UCSD-AML1 (cell line): ENCODE data around the gene ARSD.

Source experiments
- DNase-seq: peaks from one replicate; lab custom pipeline; 2025; ENCODE audit not compliant: unreplicated experiment; lab: John Stamatoyannopoulos, UW

ARSD gene

DNA sequence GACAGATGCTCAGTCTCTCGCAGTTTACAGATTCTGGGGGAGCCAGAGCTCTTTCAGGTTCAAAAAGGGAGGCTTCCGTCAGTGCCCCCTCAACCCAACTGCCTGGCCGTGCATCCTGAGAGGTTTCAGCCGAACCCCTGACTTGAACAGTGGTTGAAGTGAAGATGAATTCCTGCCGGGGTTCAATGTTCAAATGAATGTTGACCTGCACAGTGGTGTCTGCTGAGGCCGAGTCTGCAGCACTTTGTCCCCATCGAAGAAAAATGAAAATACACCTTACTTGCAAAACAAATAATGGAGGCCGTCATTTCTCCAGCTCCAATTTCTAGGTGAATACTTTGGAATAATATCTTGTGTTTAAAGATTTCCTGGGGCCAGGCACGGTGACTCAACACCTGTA, 66.7 kb downstream of the ARSD start:
- DNase-seq: no peak

GRCh38 chrX:2859197-2859797, 69.8 kb downstream of the ARSD start:
- DNase-seq: no peak

GRCh38 chrX:2857566-2857965, 71.6 kb downstream of the ARSD start:
- DNase-seq: no peak

DNA sequence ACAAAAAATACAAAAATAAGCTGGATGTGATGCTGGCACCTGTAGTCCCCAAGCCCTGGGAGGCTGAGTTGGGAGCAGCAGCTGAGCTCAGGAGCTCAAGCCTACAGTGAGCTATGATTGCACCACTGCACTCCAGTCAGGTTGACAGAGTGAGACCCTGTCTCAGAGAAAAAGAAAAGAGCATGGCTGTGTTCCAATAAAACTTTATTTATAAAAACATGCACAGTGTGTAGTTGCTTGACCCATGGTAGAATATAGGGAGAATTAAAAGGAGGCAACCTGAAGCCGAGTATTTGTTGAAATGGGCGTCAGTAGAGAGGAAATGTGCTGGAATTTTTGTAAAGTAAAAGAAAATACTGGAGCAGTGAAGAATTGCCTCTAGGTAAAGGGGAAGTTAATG, 73.4 kb downstream of the ARSD start:
- DNase-seq: no peak

DNA sequence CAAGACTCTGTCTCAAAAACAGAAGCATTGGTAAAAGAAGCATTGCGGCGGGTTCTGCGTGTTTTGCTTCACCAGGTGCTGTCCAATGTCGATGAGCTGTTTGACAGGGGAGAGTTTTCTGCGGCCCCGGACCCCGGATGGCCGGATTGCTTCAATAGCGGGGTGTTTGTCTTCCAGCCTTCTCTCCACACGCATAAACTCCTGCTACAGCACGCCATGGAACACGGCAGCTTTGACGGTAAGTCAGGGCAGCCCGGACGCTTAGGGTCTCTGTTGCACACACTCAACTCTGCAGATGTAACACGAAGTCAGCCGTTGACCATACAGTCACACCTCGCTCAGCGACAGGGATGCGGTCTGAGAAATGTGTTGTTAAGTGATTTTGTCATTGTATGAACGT, 74.2 kb downstream of the ARSD start:
- DNase-seq: no peak
